ENCODE measurements around the gene SETD5.

SETD5 gene

GRCh38 chr3:9397906-9398699, 688 bp downstream of the SETD5 start:
- no peaks in the 10 kb centered on the region for H3K27me3 Mint-ChIP-seq (ENCODE audit: low read depth)
- no peaks in the 10 kb centered on the region for H3K9me3 Mint-ChIP-seq
- peaks cover 18% of the 10 kb centered on the region for H3K36me3 Mint-ChIP-seq (ENCODE audit: low read depth)
- peak overlapping the region; percentile 97 to 100 (median 97) for H3K4me3 Mint-ChIP-seq
- no peak for TF ChIP-seq CTCF (IDR thresholded peaks at IDR 0.05; ENCODE audit: unreplicated experiment in 3 of 3)
- peaks cover 58% of the 10 kb centered on the region for H3K4me1 Mint-ChIP-seq
- H3K27ac Mint-ChIP-seq: peak overlapping the region; percentile 96 to 99 (median 99)

- Mint-ChIP-seq H3K36me3 (ENCODE audit: low read depth) (peaks cover 14% of the 10 kb centered on the region), H3K27me3 (ENCODE audit: low read depth) (no peaks in the 10 kb centered on the region), H3K4me1 (peaks cover 65% of the 10 kb centered on the region), H3K4me3 (peak overlapping the region; percentile 97 to 100 (median 97)), H3K27ac (peak overlapping the region; percentile 96 to 99 (median 99)), H3K9me3 (no peaks in the 10 kb centered on the region)
- TF ChIP-seq CTCF (IDR thresholded peaks at IDR 0.05; ENCODE audit: unreplicated experiment in 3 of 3): no peak
Observed at GRCh38 chr3:9398700-9399336, 1.4 kb downstream of the SETD5 start.

GRCh38 chr3:9399337-9399703, 1.9 kb downstream of the SETD5 start:
- Mint-ChIP-seq H3K9me3 (no peaks in the 10 kb centered on the region), H3K4me3 (peak overlapping the region; percentile 97 to 100 (median 97)), H3K4me1 (peaks cover 66% of the 10 kb centered on the region), H3K27me3 (ENCODE audit: low read depth) (no peaks in the 10 kb centered on the region), H3K36me3 (ENCODE audit: low read depth) (peaks cover 9% of the 10 kb centered on the region), H3K27ac (peak overlapping the region; percentile 96 to 99 (median 99))
- no peak for TF ChIP-seq CTCF (IDR thresholded peaks at IDR 0.05; ENCODE audit: unreplicated experiment in 3 of 3)

GRCh38 chr3:9399746-9400145, 2.3 kb downstream of the SETD5 start:
- Mint-ChIP-seq H3K4me1 (peaks cover 66% of the 10 kb centered on the region), H3K36me3 (ENCODE audit: low read depth) (peaks cover 5% of the 10 kb centered on the region), H3K27me3 (ENCODE audit: low read depth) (no peaks in the 10 kb centered on the region), H3K9me3 (no peaks in the 10 kb centered on the region), H3K27ac (peak overlapping the region; percentile 96 to 99 (median 99)), H3K4me3 (peak overlapping the region; percentile 97 to 100 (median 97))
- TF ChIP-seq CTCF (IDR thresholded peaks at IDR 0.05; ENCODE audit: unreplicated experiment in 3 of 3): peak in 1 of 3 experiments; percentile 11

- peak overlapping the region; percentile 97 to 100 (median 97) for H3K4me3 Mint-ChIP-seq
- TF ChIP-seq CTCF (IDR thresholded peaks at IDR 0.05; ENCODE audit: unreplicated experiment in 3 of 3): no peak
- peaks cover 63% of the 10 kb centered on the region for H3K4me1 Mint-ChIP-seq
- H3K27ac Mint-ChIP-seq: peak overlapping the region; percentile 76 to 99 (median 99)
- no peaks in the 10 kb centered on the region for H3K9me3 Mint-ChIP-seq
- H3K36me3 Mint-ChIP-seq (ENCODE audit: low read depth): peaks cover 3% of the 10 kb centered on the region
- no peaks in the 10 kb centered on the region for H3K27me3 Mint-ChIP-seq (ENCODE audit: low read depth)
Observed at GRCh38 chr3:9400616-9401015, 3.2 kb downstream of the SETD5 start.

Data from nephron (organoid).